ENCODE results near the gene SECISBP2.

The SECISBP2 gene

DNA sequence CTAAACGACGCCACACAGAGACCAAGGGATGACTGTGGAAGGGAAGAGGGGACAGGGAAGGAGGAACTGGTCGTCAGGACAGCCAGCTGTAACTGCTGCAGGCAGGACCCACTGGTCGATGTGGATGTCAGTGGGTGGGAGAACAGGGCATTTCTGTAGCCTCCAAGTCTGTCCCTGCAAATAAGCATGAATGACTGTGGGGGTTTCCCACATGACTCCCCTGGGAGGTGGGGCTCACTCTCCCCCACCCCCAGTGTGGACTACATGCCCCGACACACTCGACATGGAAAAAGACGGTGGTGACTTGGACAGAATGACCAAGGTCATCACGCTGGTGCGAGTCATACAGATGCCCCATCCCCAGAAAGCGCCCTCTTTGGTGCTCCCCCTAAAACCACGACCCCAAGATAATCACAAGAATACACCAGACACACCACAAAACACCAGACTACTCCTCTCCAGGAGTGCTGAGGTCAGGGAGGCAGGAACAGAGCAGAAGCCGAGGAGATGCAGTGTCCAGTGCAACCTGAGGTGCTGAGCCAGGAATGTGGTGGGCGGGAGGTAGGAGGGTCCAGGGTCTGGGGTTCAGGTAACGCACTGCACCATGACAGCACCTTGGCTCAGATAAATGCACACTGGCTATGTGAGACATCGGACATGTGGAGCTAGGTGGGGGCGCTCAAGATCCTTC, 64.9 kb downstream of the SECISBP2 start:
- no peak for DNase-seq

- no peak for DNase-seq
Observed at GRCh38 chr9:89383721-89384300, 65.5 kb downstream of the SECISBP2 start.

- no peak for DNase-seq
Observed at GRCh38 chr9:89384783-89385182, 66.5 kb downstream of the SECISBP2 start.

DNA sequence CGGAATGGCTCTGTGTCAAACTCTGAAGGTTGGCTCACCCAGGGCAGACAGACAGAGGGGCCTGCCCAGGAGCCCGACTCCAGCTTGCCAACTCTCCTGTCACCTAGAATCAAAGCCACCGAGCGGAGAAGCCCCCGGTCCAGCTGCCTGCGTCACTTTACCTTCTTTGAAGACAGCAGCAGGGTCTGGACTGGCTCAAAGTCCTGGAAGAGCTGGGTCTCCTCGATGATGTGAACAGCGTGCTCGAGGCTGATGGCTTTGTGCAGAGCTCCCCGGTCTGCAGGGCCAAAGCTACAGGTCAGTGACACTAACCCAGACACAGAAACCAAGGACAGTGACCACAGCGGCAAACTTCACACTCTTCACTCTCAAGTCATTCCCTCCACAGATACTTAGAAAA, 67.9 kb downstream of the SECISBP2 start:
- DNase-seq = no peak

- DNase-seq = no peak
Observed at GRCh38 chr9:89386797-89387196, 68.5 kb downstream of the SECISBP2 start.

DNA sequence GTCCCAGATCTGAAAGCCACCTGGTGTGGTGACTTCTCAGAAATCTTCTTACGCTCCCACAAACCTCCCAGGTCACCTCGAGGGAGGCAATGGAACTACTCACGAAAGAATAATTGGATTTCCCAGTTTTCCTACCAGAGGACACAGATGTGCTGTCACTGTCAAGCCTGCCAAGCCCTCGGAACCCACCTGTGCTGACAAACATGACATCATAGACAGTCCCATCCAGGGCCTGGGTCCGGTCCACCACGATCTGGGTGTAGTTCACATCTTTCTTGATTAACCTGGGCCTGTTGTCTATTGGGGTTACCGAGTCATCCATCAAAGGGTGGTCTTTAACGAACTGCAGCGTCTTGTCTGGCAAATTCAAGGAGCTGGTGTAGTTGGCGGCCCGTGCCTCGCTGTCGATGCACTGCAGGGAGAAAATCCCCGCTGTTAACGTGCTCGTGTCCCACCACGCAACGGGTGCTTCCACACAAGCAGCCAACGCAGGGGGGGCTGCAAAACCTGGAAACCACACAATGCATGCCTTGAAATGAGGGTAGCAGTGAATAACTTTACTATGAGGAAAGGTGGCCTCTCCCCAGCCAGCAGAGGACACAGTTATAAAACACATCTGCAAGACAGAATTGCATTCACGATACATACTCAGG, 69.0 kb downstream of the SECISBP2 start:
- DNase-seq = no peak

GRCh38 chr9:89388084-89388867, 70.0 kb downstream of the SECISBP2 start:
- DNase-seq = no peak

GRCh38 chr9:89388868-89389177, 70.5 kb downstream of the SECISBP2 start:
- DNase-seq = no peak

DNA sequence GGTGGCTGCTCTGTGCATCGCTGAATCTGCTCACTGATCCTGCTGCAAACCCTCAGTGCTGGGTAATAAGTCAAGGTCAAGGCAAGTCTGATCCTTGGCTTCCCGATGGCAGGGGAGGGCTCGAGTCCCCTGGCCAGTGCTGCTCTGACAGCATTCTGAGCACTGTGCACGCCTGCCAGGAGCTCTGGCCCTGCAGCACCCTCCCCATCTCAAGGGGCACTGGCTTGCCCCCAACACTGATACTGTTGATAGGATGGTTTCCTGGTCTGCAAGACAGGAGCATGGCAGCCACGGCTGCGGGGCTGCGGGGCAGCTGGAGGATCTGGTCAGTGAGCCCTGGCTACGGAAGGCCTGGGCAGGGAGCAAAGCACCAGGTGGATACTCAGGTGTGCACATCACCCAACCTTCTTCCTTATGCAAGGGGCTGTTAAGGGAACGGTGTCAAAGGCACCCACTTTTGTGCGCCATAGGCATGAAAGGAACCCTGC, 71.8 kb downstream of the SECISBP2 start:
- no peak for DNase-seq

GRCh38 chr9:89390578-89391116, 72.3 kb downstream of the SECISBP2 start:
- no peak for DNase-seq

GRCh38 chr9:89391585-89391984, 73.3 kb downstream of the SECISBP2 start:
- DNase-seq = no peak

GRCh38 chr9:89394412-89394811, 76.1 kb downstream of the SECISBP2 start:
- DNase-seq = no peak

- DNase-seq = no peak
Observed at GRCh38 chr9:89395931-89396710, 77.8 kb downstream of the SECISBP2 start.

- no peak for DNase-seq
Observed at GRCh38 chr9:89397471-89397870, 79.2 kb downstream of the SECISBP2 start.

- no peak for DNase-seq
Observed at GRCh38 chr9:89398621-89399020, 80.3 kb downstream of the SECISBP2 start.

GRCh38 chr9:89400403-89401116, 82.3 kb downstream of the SECISBP2 start:
- no peak for DNase-seq

- DNase-seq = no peak
Observed at GRCh38 chr9:89402695-89403427, 84.6 kb downstream of the SECISBP2 start.

GRCh38 chr9:89404074-89404473, 85.8 kb downstream of the SECISBP2 start:
- no peak for DNase-seq

DNA sequence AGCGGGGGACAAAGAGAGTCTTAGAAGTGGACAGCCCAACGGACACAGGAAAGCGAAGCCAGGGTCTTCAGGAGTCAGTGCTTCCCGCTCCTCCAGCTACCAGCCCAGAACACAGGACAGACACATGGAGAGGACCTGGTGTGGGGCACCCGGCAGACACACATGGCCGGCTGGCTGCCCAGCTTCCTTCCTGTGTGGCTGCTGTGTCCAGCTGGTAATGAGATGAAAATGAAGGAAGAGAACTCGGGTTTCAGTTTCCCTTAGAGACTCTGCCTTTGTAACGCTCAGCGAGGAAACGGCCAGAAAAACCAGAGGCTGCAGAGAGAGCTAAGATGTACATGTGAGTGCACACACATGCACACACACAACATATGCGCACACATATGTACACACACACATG, 87.5 kb downstream of the SECISBP2 start:
- DNase-seq = no peak

- no peak for DNase-seq
Observed at GRCh38 chr9:89407070-89407469, 88.8 kb downstream of the SECISBP2 start.

DNA sequence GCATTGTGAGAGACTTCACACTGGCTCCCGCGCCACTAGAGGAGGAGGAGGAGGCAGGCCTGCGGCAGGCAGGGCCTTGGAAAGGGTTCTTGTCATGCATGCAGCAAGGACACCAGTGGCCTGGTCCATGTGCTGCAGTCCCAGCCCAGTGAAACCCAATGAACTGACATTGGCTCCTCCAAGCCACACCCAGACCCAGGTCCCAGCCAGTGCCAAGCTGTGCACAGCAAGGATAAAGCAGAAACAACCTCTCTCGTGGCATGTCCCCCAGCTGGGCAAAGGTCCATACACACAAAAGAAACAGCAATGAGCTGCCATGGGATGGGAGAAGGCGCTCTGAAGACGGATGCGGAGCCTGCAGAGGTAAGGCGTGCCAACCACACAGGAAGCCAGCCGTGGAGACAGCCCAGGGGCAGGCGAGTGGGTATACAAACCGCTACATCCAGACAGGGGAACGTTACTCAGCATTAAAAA, 90.4 kb downstream of the SECISBP2 start:
- DNase-seq = no peak

Measured in NCI-H82 (cell line).